Hypothalamus (tissue), 51 donors: ENCODE measurements around the gene KLHL22.
A peak's percentile ranks its signal among the peaks of the same experiment; 100 is the strongest.
"Not testable (repeated sequence)": the region's sequence is repeated elsewhere in the genome, so short reads cannot be mapped to it uniquely, and the experiment has no call there.

ENCODE experiments used
- DNase-seq, 51 donors: peaks; one replicate each; lab custom pipeline; 2025; lab: John Stamatoyannopoulos, UW

KLHL22 gene

DNA sequence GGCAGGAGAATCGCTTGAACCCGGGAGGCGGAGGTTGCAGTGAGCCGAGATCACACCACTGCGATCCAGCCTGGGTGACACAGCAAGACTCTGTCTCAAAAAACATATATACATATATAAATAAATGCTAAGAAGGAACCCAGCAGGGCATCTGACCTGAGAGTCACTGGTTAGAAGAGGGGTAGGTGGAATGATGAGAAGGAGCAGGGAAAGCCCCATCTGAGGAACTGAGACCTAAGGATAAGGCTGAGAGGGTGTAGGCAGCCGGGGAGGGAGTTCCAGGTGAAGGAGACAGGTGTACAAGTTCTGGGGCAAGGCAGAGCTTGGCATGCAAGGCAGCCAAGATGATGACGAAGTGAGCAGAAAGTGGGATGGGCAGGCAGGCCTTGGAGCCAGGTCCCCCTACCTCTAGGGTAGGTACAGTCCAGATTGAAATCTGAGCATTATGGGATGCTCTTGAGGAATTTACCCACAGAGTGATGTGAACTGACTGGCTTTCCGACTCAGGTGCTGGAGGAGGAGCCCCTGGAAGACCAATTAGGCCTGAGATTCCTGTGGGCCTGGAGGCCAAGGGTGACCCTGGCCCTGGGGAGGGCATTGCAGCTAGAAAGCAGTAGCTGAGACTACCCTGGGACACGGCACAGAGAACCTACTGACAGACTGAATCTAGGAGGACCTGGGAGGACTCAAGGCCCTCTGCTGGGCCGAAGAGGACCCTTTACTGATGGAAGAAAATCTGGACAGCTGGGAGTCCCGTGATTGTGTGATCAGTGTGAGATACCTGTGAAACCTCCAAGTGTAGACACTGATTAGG is 22.8 kb downstream of the KLHL22 start:
- no peak for DNase-seq

- DNase-seq: peak in 2 of 51 donors; percentile 3 to 11
These were observed 24.3 kb downstream of the KLHL22 start for GRCh38 chr22:20471126-20471833.

GRCh38 chr22:20470525-20470924 is 25.1 kb downstream of the KLHL22 start:
- DNase-seq: not testable (repeated sequence)

GRCh38 chr22:20469110-20469868 is 26.3 kb downstream of the KLHL22 start:
- DNase-seq: peak in 1 of 51 donors; percentile 32

- DNase-seq: no peak
These were observed 28.8 kb downstream of the KLHL22 start for GRCh38 chr22:20466659-20467379.

DNA sequence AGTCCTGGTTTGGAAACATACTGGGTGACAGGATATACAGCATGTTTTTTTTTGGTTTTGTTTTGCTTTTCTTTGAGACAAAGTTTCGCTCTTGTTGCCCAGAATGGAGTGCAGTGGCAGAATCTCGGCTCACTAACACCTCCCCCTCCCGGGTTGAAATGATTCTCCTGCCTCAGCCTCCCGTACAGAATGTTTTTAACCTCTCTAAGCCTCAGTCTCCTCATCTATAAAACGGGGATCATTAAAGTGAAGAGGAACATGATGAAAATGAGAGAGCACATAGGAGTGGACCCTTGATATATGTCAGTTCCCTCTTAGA is 29.9 kb downstream of the KLHL22 start:
- no peak for DNase-seq

DNA sequence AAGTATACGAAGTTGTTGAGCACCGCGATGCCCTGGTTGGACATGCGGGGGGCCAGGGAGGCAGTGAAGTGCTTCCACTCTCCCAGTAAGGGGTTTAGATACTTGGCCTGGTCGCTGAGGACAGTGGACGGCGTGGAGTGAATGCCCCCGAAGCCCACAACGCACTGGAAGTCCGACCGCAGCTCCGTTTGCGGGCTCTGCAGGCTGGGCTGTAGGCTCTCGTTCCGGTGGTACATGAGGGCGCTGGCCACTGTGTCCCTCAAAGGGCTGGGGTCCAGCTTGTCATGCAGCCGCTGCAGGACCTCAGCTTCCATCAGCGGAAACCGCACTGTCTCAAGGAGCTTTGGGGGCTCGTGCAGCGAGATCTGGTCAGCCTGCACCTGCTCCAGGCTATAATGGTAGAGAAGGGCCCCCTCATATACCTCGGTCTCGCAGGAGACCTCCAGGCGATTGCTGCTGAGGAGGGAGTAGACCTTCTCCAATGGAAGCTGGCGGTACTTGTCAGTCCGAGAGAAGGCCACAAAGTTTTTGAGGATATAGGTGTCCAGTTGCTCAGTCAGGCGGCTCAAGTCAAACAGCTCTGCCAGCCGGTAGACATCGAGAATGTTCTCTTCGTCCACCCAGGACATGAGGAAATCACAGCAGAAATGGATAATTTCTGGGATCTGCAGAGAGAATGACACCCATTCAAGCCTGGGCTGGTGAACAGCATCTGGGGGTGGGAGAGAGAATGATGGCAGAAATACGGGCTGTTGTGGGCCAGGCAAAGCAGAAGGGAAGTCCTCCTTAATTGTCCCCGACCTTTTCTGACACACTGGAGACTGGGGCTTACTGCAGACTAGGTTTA is 30.5 kb downstream of the KLHL22 start:
- DNase-seq: no peak

- DNase-seq: no peak
These were observed 31.4 kb downstream of the KLHL22 start for GRCh38 chr22:20464096-20464614.

DNA sequence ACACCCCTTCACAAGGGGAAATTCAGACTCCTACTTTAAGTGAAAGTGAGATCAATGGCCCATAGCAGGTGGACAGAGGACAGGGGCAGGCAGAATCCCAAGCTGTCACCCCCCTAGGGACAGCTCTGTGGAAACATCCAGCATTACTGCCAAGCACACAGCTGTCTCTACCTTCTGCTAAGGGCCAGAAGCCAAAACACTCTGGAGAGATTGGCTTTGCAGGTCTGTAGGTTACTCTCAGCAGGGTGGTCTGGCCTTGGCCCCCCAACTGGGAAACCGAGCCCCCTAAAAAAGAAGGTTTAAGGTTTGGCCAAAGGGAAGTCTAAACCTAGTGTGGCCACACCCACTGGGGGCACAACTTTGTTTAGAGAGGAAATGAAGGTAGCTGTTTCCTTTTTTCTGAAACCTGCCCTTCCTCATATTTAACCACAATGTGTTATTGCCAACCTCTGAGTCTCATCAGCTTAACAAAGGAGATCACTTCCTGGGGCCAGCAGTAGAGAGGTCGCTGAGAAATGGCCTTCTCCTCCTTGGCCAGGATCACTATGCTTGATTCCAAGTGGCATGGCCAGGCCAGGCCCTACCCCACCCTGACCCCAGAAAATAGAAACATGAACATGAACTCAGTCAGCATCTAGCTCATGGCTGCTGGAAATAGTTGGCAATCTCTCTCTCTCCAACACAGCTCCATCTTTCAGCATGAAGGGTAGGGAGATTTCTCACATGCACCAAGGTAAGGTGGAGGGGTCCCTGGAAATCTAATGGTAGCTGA is 32.1 kb downstream of the KLHL22 start:
- DNase-seq: no peak

DNA sequence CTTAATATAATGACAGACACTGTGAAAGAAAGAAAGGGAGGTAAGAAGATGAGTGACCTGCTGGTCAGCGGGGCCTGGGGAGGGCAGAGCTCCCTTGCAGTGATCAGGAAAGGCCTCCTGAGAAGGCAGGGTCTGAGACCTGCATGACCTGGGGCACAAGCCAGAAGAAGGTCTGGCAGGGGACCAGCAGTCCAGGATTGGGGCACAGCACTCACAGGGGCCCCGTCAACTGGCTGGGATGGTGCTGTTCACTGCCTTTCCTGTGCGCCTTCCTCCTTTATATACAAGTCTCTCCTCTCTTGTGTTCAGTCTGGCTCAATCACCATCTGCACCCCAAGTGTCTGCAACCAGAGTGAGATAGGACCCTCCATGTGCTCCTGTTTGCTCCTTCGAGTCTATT is 35.7 kb downstream of the KLHL22 start:
- no peak for DNase-seq

DNA sequence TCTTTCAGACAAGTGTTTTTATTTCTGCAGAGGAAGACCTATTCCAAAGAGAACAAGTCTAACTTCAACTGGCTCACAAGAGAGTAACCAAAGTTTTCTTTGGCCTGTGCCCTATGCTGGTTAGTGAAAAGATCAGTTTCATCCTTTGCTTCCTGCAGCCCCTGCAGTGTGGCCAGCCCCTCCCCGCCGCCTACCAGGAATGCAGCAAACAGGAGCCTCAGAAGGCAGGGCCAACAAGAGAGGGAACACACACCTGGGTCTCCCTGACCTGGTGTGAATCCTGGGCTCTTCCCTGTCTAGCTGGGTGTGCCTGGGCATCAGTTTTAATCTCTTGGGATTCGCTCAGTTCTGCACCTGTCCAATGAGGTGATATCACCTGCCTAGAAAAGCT is 36.4 kb downstream of the KLHL22 start:
- DNase-seq: no peak

DNA sequence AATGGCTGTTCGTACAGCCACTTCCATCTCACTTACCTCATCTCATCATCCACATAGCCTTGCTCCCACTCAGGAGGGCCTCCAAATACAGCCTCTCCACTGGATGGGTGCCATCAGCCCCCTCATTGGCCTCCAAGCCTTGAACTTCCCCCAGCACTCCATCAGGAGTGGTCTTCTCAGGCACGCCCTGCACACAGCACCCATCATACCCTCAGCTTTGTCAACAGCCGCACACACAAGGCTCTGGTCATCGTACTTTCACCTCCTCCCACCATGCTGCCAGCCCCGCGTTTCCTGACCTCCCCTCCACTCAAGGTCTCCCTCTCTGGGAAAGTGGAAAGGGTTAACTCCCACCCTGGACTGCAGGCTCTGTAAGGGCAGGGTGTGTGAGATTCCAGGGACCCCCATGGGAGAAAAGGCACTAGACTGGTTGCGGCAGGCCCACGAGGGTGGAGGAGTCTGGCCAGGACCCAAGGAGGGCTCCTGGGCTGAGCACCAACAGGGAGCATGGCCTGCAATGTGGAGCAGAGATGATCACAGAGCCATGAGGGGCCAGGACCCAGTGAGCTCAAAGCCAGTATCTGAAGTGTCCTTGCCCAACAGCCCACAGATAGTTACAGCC is 37.0 kb downstream of the KLHL22 start:
- DNase-seq: no peak

- DNase-seq: no peak
These were observed 37.9 kb downstream of the KLHL22 start for GRCh38 chr22:20457506-20458240.

GRCh38 chr22:20456722-20457076 is 38.9 kb downstream of the KLHL22 start:
- no peak for DNase-seq

- DNase-seq: peak in 39 of 51 donors; percentile 11 to 69 (median 41)
These were observed 39.4 kb downstream of the KLHL22 start for GRCh38 chr22:20456064-20456721.

DNA sequence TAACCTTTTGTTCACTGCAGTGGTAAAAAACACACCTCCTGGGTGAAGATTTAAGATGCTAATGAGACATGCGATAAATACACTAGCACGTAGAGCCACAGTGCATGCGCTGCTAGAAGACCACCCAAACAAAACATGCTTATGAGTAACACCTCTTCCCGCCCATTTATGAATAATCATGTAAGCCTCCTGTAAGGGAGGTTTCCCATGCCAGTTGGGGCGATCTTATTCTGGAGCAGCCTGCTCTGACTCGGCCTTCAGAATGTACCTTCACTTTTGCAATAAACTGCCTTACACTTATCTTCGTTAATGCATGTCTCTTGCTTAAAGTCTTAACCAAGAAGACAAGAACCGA is 39.9 kb downstream of the KLHL22 start:
- DNase-seq: no peak

- no peak for DNase-seq
These were observed 42.4 kb downstream of the KLHL22 start for GRCh38 chr22:20453222-20453621.
